C4-2B (cell line): ENCODE results near the gene CHCHD4.
"Not testable (repeated sequence)": the region's sequence is repeated elsewhere in the genome, so short reads cannot be mapped to it uniquely, and the experiment has no call there.

Experiments
- H3K27ac ChIP-seq: fragments of 450-650 bp; 2 replicates; pipeline ENCODE4 v1.5.1; 2017
- CTCF ChIP-seq: fragments of 450-650 bp; conservative IDR thresholded peaks from 2 replicates; pipeline ENCODE4 v1.5.1; 2017; ENCODE audit warnings: mild to moderate bottlenecking
- ZFX ChIP-seq: fragments of 450-650 bp; IDR thresholded peaks from 2 replicates; pipeline ENCODE4 v1.6.1; 2017

The CHCHD4 gene

GRCh38 chr3:14118400-14119381 is 6.0 kb downstream of the CHCHD4 start:
- TF ChIP-seq ZFX = no peak
- TF ChIP-seq CTCF = no peak
- peak overlapping the region; percentile 91 for H3K27ac ChIP-seq

- TF ChIP-seq ZFX = no peak
- no peak for TF ChIP-seq CTCF
- H3K27ac ChIP-seq = peak overlapping the region; percentile 91
These were observed 6.9 kb downstream of the CHCHD4 start for GRCh38 chr3:14117468-14118399.

GRCh38 chr3:14113965-14114635 is 10.6 kb downstream of the CHCHD4 start:
- H3K27ac ChIP-seq = no peak overlapping the region
- peak; percentile 58 for TF ChIP-seq CTCF
- no peak for TF ChIP-seq ZFX

GRCh38 chr3:14110699-14111098 is 14.0 kb downstream of the CHCHD4 start:
- no peak for TF ChIP-seq ZFX
- TF ChIP-seq CTCF = no peak
- H3K27ac ChIP-seq = no peak overlapping the region

GRCh38 chr3:14109821-14110220 is 14.8 kb downstream of the CHCHD4 start:
- not testable (repeated sequence) for H3K27ac ChIP-seq

GRCh38 chr3:14097616-14098391 is 26.9 kb downstream of the CHCHD4 start:
- TF ChIP-seq CTCF (no peak), ZFX (no peak)
- no peak overlapping the region for H3K27ac ChIP-seq

- TF ChIP-seq ZFX (no peak), CTCF (no peak; the same call in 1 of the 2 replicates)
- H3K27ac ChIP-seq = no peak overlapping the region
These were observed 27.9 kb downstream of the CHCHD4 start for GRCh38 chr3:14096742-14097141.
